Stimulated activated CD8-positive, alpha-beta memory T cell treated with anti-CD3 and anti-CD28 coated beads, Interleukin-7, amount 100 ng/mL, for 4 hours (primary cell): Measurements from ENCODE around the gene POU2AF3.

Experiments used
- DNase-seq, 2 donors: peaks; one replicate each; pipeline ENCODE4 v3.0.0-alpha.2; 2020; ENCODE audit warnings: low read depth in 2 of 2

The POU2AF3 gene

DNA sequence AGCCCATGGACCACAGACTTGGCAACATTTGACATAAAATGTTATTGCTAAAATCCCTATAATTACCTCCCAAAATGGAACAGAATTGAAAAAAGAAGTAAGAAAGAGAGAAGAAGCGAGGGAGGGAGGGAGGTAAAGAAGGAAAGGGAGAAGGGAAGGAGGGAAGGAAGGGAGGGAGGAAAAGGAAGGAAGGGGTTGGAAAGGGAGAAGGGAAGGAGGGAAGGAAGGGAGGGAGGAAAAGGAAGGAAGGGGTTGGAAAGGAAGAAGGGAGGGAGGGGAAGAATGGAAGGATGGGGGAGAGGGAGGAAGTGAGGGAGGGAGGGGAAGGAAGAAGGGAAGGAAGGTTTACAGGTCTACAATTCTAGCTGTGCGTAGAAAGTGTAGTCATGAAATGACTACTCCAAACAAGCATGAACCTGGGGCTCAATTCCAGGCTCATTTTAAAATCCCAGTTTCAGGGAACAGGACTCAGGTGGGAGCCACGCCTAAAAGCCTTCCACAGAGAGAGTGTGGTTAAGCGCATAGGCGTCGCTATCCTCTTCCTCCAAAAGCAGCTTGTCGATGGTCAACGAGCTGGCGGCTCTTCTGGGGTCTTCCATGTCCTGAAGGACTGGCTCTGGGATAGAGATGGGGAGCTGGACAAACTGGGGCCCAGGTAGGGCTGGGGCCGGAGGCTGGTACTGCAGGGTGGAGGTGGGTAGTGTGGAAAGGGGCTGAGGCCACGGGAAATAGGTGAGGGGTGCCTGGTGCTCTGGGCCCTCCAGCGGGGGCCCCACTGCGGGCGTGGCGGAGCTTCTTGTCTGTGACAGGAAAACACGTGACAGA is 55.6 kb downstream of the POU2AF3 start:
- no peak for DNase-seq

DNA sequence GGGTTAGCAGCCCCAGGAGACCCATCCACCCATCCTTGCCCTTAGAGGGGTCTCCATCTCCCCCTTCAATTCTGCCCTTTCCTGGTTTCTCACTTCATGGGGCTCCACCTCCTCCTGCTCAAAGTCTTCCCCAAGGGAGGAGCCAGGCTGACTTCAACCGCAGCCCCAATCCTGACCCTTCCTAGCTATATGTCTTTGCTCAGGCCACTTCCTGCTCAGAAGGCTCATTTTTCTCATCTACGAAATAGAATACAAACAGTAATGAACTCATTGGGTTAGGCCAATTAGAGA is 56.2 kb downstream of the POU2AF3 start:
- DNase-seq, result no peak

DNA sequence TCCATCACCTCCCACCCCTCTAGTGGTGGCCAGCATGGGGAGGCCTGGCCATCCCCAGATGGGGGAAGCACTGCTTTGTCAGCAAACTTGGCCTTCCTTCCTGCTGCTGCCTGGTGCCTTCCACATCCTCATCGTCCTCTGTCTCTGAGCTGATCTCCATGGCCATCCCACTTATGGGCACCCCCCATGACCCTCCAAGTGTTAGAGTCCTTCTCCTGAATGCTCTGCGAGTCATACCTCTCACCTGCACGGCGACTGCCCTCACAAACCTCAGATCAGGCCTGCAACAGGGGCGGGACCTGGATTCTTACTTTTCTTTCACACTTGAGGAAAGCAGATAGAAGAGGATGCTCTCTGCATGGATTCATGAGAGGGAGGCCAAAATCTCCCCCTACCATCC is 56.8 kb downstream of the POU2AF3 start:
- no peak for DNase-seq

DNA sequence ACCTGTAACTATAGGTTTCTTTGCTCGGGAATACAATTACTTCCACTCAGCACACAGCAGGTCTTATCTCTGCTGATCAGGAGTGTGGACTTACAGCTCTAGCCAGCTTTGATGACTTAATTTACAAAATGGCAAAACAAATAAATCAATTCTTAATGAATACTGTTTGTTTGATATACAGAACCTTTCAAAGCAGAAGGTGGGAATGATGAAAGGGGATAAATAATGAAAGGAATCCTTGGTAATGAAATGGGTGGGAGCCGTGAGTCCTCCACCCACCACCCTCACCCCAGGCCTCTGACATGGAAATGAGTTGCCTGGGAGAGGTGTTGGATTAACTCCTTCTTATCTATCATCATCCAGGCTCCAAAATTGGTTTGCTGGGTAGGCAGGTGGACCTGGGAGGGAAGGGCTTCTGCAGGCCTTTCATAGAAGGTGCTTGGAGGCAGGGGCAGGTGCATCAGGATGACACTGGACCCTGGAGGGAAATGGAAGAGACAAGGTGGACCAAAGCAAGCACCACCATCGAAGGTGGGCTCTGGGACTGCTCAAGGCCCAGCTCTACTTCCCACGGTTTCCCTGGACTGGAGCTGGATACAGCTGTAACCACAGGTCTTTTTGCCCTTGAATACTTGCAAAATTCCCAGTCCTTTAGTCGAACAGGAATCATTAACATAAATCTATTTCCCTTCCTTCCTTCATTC is 57.8 kb downstream of the POU2AF3 start:
- DNase-seq, result no peak

DNA sequence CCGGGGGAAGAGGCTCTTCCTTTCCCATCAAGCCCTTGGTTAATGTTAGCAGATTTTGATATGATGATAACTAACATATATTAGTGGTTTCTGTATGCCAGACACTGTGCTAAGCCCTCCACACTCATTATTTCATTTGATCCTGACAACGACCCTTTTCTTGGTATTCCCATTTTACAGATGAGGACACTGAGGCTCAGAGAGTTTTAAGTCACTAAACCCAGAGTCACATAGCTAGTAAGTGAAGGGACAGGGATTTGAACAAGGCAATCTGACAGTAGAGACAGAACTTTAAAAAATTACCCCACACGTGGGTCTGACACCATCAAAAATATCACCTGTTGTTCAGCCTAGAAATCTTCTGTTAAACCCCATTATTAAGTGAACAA is 58.3 kb downstream of the POU2AF3 start:
- DNase-seq, result no peak

DNA sequence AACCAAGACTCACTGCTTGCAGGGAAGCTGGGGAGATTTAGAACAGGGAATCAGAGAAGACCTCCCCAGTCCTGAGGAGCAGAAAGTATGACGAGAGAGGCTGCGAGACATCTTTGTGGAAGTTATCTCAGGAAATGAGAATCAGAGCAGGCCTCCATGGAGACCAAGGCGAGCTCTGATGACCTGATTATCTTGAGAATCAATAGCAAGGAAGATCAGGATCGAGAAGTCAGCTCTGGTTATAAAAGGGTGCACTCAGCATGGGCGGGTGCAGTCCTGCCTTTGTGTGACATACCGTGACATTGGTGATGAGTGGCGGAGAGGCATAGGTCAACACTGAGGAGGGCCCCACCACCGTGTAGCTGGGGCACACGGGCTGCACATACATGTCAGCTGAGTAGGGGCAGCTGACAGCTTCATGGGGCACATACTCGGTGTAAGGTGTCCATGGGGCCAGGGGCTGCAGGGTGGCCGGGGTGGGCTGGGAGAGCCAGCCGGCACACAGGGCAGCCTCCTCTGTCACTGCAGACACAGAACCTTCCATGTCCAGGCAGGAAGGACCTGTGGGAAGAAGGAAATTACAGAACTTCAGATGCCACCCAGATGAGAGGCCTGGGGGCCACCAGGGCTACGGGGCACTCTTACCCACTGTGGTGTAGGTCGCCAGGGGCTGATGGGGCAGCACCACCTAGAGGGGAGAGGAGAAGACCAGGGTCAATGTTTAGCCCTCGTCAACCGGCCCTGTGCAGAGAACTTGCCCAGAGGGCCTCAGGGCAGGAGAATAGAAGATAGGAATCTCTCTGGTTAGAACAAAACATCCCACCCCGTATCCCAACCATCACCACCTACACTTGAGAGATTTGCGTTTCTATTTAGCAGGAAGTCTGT is 59.0 kb downstream of the POU2AF3 start:
- no peak for DNase-seq
